ENCODE data around the gene ODAM.

GRCh38 chr4:70153937-70154336 is 41.6 kb upstream of the ODAM start, which contains the start of gene PRR27:
- no peak for TF ChIP-seq EZH2 (IDR thresholded peaks at IDR 0.05; ENCODE audit: insufficient read depth, poor library complexity, severe bottlenecking)
- no peak for TF ChIP-seq EZH2phosphoT487 (IDR thresholded peaks at IDR 0.05; ENCODE audit: insufficient read depth, low read depth)

Data from GM23248 (cell line).